Measurements from ENCODE around the gene BLVRA.
"Not testable (repeated sequence)": the region's sequence is repeated elsewhere in the genome, so short reads cannot be mapped to it uniquely, and the experiment has no call there.

The BLVRA gene

GRCh38 chr7:43758029-43758821 is at the start of gene BLVRA:
Gene BLVRA (plus strand): TSS chr7:43758680. CDS start chr7:43771159, 12,479 bp downstream.
- DNase-seq, result peak; percentile 71

GRCh38 chr7:43711503-43711902 is 47.0 kb upstream of the BLVRA start:
- no peak for DNase-seq

- not testable (repeated sequence) for DNase-seq
These were observed 42.5 kb upstream of the BLVRA start for GRCh38 chr7:43715966-43716365.

- DNase-seq, result no peak
These were observed 41.9 kb upstream of the BLVRA start for GRCh38 chr7:43716598-43716997.

- DNase-seq, result peak; percentile 65
These were observed 37.2 kb upstream of the BLVRA start for GRCh38 chr7:43721193-43721806.

GRCh38 chr7:43723007-43723341 is 35.5 kb upstream of the BLVRA start:
- no peak for DNase-seq

GRCh38 chr7:43725251-43725650 is 33.2 kb upstream of the BLVRA start:
- no peak for DNase-seq

- DNase-seq, result no peak
These were observed 32.0 kb upstream of the BLVRA start for GRCh38 chr7:43726466-43726865.

- DNase-seq, result no peak
These were observed 31.5 kb upstream of the BLVRA start for GRCh38 chr7:43727003-43727402.

- DNase-seq, result no peak
These were observed 31.0 kb upstream of the BLVRA start for GRCh38 chr7:43727494-43727893.

- DNase-seq, result peak; percentile 96
These were observed 29.1 kb upstream of the BLVRA start, which contains the start of gene COA1 for GRCh38 chr7:43729214-43729923. Gene COA1 (minus strand): TSS chr7:43729523. CDS start chr7:43648614, 80,909 bp downstream.

GRCh38 chr7:43729924-43730248 is 28.6 kb upstream of the BLVRA start:
- DNase-seq, result no peak

GRCh38 chr7:43731494-43731893 is 27.0 kb upstream of the BLVRA start:
- DNase-seq, result not testable (repeated sequence)

GRCh38 chr7:43734575-43735332 is 23.7 kb upstream of the BLVRA start:
- DNase-seq, result not testable (repeated sequence)

GRCh38 chr7:43735403-43735801 is 23.1 kb upstream of the BLVRA start:
- DNase-seq, result no peak

GRCh38 chr7:43735802-43736603 is 22.5 kb upstream of the BLVRA start:
- DNase-seq, result no peak

- DNase-seq, result no peak
These were observed 20.9 kb upstream of the BLVRA start for GRCh38 chr7:43737467-43738127.

GRCh38 chr7:43742692-43743091 is 15.8 kb upstream of the BLVRA start:
- DNase-seq, result no peak

- peak; percentile 51 for DNase-seq
These were observed 11.0 kb upstream of the BLVRA start for GRCh38 chr7:43747328-43748105.

- no peak for DNase-seq
These were observed 9.0 kb upstream of the BLVRA start for GRCh38 chr7:43749383-43749940.

Data from NCI-H69 (cell line).